Stimulated activated CD4-positive, alpha-beta T cell treated with anti-CD3 and anti-CD28 coated beads, Interleukin-2, amount 100 ng/mL, for 4 hours (primary cell): ENCODE measurements around the gene COMMD10.
"Not testable (repeated sequence)": the region's sequence is repeated elsewhere in the genome, so short reads cannot be mapped to it uniquely, and the experiment has no call there.

Source experiments
- DNase-seq: peaks from one replicate; pipeline ENCODE4 v3.0.0-alpha.2; 2020; ENCODE audit warnings: low read depth

Gene COMMD10

DNA sequence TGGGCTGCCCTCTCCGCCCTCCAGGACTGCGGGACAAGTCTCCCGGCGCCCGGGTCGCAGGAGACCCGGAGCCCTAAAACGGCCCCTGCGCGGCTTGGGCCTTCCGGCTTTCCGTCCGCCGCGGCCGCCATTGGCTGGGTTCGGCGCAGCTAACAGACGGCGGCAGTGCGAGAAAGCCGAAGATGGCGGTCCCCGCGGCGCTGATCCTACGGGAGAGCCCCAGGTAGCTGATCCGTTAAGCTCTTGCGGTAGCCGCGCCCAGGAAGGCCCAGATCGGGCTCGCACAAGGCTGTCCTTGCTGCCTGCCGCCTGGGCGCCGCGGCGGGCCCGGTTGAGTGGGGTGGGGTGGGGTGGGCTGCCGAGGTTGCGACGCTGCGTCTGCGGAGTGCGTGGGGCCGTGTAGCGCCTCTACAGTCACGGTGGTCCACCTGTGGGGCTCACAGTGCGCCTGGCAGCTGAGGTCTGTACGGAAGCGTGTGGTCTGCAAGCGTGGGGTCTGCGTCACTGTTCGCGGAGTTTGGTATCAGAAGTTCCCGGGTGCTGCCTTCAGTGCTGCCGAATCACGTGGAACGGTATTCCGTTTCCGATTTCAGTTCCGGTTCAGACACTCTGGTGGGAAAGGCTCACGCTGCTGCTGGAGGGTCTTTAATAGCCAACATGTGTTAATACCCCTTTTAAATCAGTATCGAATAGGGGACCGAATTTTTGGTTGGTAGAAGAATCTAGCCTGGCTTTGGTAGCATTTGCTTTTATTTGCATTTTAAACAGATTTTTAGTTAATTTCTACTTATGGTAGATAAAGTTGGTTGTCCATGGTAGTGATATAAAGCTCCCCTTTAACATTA lies at the start of gene COMMD10:
Gene COMMD10, plus strand, starts transcription at position 155 of the 845 bp plus-strand sequence.
- peak; percentile 72 for DNase-seq

DNA sequence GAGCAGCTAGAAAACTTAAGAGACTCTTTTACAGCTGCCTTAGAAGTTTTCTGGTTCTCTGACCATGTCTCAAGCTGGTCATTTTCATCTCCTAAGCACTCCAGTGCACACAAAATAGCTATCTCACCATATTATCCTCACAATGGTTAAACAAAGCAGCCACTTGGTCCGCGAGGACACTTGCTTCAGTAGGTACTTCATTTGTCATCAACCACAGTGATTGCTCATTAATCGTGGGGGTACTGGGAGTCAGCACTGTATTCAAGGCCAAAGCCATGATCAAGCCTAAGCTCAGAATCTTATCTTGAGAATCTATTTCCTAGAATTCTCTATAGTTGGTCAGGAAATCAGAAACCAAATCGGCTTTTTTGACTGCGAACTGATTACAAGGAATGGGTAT lies 49.7 kb upstream of the COMMD10 start:
- no peak for DNase-seq

DNA sequence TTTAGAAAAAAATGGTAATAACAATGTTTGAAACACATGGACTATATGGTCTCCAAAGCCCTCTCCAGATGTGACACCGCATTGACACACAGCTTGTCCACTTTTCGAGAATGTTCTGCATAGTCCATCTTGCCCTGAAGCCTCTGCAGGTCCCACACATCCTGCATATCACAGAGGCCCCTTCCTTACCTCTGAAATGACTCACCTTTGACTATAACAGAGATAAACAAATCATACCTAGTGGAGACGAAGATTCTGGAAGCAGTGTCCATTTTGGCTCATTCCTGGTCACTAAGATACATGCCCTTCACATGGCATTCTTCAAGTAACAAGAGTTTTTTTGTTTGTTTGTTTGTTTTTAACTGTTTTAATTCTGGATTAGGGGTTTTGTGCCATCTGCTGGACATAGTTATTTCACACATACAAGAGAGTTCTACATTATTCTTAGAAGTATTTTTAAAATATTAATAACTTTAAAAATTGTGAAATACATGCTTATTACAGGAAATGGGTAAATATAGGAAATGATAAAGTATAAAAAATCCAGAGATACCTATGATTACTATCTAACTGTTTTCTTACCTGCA lies 47.5 kb upstream of the COMMD10 start:
- no peak for DNase-seq

DNA sequence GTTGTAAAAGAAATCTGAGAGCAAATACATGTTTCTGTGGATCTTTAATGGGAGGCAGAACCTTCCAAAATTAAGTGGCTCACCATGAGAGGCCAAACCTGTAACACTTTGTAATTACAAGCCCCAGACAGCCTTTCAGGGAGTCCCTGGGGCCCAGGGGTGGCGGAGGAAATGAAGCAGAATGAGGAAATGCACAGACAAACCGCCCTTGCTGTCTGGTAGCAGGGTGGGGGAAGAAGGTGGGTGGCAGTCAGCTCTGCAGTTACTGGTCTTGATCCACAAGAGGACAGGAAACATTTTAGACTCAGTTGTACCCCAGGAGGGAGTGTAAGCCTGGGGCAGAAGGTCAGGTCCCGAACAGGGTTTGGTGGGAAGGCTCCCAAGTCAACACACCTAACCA lies 46.0 kb upstream of the COMMD10 start:
- no peak for DNase-seq

DNA sequence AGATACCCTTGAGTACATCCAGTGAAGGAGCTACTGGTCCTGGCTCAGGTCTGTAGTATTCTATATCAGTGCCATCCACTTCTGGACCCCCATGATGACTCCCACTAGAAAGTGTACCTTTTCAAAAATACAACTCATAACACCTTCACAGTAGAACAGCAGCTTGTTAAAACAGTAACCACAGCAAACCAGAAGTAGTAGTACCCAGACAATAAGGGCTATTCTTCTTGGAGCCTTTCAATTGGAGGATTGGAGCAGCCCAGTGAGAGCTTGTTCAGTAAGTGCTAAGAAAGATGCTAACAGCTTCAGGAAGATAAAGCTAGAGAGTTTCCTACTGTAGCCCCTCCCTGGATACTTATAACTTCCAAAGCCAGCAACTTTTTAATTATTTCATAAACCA lies 42.5 kb upstream of the COMMD10 start:
- no peak for DNase-seq

DNA sequence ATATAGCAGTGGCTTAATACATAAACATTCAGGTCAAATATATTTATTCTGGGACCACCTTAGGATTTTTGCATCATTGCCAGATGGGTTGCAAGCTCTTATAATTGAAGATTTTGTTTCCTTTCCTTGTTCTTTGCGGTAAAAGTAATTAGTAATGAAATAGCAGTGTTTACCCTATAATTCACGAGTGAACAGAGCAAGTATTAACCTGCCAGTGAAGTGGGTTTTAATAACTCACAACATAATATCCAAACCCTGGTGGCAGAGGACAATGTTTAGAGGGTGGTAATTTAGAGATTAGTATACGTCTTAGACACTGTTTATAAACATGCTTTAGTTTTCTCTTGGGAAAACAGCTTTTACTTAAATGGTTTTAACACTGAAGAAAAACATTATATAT lies 40.8 kb upstream of the COMMD10 start:
- no peak for DNase-seq

DNA sequence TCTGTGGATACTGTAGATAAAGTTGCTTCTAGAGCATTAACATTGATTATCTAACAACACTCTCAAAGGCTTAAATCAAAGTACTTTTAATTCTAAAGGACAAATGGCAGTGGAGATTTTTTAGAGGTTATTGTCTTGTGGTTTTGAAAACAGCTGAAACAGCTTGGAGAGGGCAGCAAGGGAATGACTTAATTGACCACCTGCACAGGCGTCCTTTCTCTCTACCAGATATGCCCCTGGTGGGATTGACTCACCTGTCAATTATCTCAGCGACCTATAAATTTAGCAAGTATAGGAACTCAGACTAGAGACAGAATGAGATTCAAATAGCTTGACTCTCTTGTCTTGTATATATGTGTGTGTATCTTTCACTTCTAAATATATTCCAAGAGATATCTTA lies 39.0 kb upstream of the COMMD10 start:
- DNase-seq = no peak

DNA sequence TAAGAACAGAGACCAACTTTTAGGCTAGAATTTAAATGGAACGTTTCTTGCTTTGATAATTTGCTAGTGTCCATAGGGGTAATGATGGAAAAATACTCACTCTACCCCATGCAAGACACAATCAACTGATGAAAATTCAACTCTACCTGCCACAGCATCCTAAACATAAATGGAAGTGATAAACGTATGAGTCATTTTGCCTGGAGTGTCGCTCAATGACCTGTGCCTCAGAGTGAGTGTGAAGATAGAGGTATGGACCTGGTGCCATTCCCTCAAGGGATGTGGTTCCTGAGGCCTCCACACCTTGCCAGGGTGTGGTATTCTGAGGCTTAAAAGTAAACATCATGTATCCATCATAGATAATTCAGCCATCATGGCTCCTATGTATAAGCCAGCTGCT lies 38.6 kb upstream of the COMMD10 start:
- DNase-seq = no peak

DNA sequence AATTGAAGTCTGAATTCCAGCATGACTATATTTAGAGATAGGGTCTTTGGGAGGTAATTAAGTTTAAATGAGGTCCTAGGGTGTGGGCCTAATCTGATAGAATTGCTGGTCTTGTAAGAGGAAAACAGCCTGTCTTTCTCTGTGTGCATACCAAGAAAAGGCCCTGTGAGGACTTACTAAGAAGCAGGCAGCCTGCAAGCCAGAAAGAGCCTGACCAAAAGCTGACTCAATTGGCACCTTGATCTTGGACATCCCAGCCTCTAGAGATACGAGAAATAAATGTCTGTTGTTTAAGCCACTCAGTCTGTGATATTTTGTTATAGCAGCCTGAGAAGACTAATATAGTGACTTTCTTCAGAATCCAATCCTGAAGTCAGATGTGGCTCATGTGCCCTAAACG lies 38.0 kb upstream of the COMMD10 start:
- DNase-seq = no peak

DNA sequence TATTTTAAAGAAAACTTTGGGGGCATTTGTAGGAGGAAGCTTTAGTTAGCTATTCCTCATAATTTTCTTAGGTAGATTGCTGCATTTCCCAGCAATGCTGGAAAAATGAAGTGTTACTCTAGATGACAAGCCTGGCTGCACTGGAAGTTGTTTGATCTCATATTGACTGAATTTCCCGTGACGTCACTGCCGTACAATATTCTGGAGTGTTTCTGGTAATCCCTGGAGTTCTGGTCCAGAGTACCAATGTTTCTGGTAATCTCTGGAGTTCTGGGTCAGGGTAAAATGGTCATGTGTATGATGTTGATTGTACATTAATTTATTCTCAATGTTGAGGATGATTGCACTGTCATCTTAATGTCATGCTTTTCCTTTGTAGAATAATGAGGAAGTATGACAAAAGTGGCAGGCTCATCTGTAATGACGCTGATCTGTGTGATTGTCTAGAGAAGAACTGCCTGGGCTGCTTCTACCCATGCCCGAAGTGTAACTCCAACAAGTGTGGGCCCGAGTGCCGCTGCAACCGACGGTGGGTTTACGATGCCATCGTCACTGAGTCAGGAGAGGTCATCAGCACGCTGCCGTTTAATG lies 26.4 kb upstream of the COMMD10 start:
- no peak for DNase-seq

DNA sequence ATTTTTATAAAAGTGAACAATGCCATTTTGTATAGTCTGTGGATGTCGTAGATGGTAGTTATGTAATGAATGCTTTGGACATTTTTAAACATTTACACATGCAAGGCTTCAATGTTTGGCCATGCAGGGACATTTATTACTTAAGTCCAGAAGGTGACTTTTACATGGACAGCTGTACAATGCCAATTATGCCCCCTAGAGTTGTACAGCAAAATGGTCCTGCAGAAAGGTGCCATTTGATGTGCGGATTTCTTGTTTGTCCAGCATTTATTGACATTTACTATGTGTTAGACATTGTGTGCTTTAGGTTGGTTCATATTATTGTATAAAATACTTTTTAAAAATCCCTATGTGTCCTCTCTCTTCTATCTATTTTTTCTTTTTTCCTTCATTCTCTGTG lies 22.5 kb upstream of the COMMD10 start:
- no peak for DNase-seq

DNA sequence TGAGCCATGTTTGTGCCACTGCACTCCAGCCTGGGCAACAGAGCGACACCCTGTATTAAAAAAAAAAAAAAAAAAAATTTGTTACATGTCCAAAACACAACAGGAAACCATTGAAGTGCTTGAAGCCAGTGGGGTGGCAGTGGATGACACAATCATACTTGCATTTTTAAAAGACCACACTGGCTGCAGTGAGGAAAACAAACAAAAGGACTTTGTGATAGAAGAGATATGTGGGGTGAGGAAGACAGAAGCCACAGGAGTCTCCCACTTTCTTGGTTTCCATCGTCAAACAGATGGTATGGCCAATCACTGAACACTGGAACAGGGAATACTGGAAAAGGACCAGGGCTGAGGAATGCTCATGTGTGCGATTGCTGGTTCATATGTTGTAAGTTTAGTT lies 20.9 kb upstream of the COMMD10 start:
- DNase-seq = no peak

DNA sequence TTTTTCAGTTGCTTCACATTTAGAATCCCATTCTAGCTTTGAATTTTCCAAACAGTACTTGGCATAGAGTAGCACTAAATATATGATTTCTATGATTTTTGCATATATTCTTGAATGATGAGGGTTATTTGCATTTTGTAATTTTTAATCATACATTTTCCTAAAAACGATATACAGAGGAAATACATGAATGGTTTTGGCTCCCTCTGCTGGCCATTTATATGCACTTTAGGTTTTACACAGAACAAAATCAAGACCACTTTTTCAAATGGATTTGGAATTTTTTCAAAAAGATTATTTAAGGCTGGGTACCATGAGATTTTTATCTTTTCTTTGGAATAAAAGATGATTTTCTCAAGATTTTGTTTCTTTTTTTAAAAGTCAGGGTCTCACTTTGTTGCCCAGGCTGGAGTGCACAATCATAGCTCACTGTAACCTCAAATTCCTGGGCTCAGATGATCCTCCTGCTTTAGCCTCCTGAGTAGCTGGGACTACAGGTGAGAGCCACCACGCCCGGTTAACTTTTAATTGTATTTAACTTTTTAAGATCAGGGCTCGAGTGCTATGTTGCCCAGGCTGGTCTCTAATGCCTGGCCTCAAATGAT lies 16.7 kb upstream of the COMMD10 start:
- no peak for DNase-seq

DNA sequence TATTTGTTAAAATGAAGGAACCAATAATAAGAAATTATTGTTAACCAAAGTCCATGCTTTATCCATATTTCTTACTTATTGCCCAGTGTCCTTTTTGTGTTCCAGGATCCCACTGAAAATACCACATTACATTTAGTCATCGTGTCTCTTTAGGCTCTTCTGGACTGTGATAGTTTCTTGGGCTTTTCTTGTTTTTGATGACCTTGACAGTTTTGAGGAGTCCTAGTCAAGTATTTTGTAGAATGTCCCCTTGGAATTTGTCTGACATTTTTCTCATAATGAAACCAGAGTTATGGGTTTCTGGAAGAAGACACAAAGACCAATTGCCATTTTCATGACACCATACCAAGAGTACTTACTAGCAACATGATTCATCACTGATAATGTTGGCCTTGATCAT lies 13.6 kb upstream of the COMMD10 start:
- no peak for DNase-seq

DNA sequence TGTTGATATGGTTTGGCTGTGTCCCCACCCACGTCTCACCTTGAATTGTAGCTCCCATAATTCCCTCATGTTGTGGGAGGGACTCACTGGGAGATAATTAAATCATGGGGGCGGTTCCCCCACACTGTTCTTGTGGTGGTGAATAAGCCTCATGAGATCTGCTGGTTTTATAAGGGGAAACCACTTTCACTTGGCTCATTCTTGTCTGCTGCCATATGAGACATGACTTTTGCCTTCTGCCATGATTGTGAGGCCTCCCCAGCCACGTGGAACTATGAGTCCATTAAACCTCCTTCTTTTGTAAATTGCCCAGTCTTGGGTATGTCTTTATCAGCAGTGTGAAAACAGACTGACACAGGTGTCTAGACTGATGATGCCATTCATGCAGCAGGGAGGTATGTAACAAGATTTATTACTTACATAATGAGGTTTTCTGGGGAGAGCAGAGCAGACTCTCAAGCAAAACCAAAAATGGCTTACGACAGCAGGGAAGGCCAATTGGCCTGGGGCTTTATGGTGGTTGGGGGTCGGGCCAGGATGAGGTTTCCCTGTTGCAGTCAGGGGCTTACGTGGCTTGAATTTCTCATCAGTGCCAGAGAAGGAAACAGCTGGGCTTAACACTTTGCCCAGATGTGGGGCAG lies 9.5 kb upstream of the COMMD10 start:
- no peak for DNase-seq

DNA sequence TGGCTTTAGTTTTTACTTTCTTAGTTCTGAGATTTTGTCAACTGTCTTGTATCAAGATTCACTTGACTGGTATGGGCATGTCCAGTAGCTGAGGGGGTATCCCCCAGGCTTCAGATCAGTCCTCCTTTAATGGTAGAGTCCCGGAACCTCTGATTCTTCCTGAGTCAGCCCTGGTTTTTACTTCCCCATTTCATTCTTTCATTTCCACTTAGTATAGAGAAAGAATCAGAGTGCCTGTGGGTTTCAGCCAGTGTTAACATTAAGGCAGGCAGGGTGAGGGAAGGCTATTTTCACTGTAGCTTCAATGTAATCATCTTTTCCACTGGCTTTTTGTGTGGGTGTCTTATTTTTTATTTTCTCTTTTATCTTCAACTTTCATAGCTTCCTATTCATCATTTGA lies 8.3 kb upstream of the COMMD10 start:
- no peak for DNase-seq

DNA sequence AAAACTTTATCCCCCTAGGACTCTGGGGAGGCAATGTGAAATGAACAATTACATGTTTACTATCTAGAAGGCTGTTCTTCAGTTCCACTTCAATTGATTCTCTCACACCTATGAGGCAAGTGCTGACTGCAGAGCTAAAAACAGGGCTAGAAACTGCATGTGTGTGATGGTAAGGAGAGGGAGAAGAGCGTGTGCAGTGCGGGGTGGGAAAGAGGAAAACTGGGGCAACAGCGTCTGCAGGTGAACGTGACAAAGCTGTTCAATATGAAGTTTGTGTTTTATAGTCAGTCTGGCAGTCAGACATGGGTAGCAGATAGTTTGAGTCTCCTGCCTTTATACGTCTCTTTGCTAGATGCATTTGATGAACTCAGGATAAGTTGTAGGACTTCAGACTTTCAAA lies 6.6 kb upstream of the COMMD10 start:
- no peak for DNase-seq

DNA sequence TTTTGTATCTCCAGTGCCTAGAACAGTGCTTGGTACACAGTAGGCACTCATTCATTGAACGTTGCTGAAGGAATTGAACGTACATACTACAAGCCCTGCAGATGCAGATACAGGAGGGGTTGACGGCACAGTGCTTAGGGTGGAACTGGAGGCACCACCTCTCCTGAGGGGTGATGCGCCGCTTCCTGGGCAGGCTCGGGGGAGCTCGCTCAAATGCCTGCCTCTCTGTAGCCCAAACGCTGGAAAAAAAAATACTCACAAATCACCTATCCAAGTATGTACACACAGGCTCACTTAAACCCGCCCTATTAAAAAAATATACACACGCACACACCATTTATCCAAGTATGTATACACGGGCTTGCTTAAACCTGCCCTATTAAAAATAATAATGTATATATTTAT lies 536 bp upstream of the COMMD10 start:
- DNase-seq = no peak

DNA sequence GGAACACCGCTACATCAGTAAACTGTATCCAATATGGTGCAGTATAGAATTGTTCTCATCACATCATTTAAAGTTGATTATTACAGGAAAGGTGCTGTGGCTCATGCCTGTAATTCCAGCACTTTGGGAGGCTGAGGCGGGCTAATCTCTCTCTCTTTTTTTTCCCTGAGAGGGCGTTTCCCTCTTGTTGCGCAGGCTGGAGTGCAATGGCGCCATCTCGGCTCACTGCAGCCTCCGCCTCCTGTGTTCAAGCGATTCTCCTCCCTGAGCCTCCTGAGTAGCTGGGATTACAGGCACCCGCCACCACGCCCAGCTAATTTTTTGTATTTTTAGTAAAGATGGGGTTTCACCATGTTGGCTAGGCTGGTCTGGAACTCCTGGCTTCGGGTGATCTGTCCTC lies 1.5 kb downstream of the COMMD10 start:
- DNase-seq = not testable (repeated sequence)

DNA sequence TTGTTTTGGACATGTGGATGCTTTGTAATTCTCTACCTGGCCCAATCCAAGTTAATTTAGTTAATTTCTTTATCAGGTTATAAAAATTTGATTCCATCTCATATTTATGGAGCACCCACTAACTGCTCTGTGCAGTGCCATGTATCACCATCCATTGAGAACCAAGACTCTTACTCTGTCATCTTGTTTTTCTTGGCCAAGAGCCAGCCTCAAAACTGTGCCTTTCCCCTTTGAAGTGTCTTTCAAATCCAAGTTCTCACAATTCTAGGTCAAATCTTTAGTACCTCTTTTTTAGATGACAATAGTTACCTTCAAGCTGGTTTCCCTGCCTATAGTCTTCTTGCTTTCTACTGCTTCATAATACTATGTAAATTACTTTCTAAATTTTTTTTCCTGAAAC lies 3.2 kb downstream of the COMMD10 start:
- no peak for DNase-seq

DNA sequence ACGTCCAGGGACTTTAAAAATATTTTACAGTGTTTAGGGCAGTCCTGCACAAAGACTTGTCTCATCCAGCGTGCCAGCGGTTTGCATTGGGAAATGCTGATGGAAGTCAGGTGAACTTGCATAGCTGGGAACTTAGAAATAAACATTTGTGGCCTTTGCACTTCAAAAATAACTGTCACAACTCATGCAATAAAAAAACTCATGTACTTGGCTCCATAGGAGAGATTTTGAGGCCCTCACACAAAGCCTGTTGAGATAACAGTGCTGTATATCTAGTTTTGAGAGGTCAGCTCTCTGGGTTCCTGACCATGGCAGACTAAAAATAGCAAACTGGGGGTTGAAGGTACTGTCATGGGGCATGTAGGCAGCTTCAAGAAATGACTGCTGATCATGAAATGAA lies 5.5 kb downstream of the COMMD10 start:
- DNase-seq = no peak

DNA sequence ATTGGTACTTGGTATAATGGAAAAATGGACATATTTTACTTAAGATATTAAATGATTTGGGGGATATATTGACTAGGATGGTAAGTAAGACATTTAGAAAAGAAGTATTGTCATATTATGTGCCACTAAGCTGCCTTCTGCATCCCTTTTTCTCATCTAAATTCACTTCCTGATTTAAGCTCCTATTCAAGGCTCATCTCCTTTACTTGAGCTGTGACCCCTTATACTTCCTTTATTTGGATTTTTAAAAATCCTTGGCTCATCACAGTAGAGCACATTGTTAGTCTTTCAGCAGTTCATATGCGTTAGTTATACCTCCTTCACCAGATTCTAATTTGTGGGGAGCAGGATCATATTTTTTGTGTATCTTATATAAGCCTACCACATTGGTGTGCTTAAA lies 6.6 kb downstream of the COMMD10 start:
- no peak for DNase-seq

DNA sequence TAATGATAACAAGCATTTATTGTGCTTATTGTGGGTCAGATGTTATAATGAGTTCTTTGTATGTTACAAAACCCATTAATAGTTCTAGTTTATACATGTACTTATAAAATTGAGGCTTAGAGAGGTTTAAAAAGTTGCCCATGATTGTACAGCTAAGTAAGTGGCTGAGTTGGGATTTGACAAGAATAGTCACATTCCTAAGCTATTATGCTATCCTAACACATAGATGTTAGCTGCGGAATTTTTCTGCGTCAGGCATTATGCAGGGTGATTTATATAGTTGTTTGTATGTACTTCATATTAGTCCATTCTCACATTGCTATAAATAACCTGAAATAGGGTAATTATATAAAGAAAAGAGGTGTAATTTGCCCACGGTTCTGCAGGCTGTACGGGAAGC lies 12.5 kb downstream of the COMMD10 start:
- DNase-seq = no peak
